GM18502 (cell line): ENCODE results near the gene METRNL.
"Not testable (repeated sequence)": the region's sequence is repeated elsewhere in the genome, so short reads cannot be mapped to it uniquely, and the experiment has no call there.

ENCODE experiments used
- ATAC-seq: cut with Tn5 transposase; IDR thresholded peaks from one replicate; pipeline ENCODE4 v1.9.1; 2021; ENCODE audit warnings: mild to moderate bottlenecking; ENCODE audit not compliant: unreplicated experiment, poor library complexity

Gene METRNL

GRCh38 chr17:83065660-83066542 is 13.5 kb upstream of the METRNL start:
- no peak for ATAC-seq

GRCh38 chr17:83066543-83066890 is 12.9 kb upstream of the METRNL start:
- not testable (repeated sequence) for ATAC-seq

GRCh38 chr17:83067071-83067717 is 12.2 kb upstream of the METRNL start:
- no peak for ATAC-seq

GRCh38 chr17:83067718-83068261 is 11.6 kb upstream of the METRNL start:
- no peak for ATAC-seq

- no peak for ATAC-seq
Measured at GRCh38 chr17:83068641-83069570, 10.5 kb upstream of the METRNL start.

GRCh38 chr17:83069571-83069906 is 9.9 kb upstream of the METRNL start:
- no peak for ATAC-seq

GRCh38 chr17:83069931-83070742 is 9.3 kb upstream of the METRNL start:
- ATAC-seq = no peak

GRCh38 chr17:83070800-83071341 is 8.5 kb upstream of the METRNL start:
- ATAC-seq = no peak

GRCh38 chr17:83071365-83071764 is 8.0 kb upstream of the METRNL start:
- no peak for ATAC-seq

GRCh38 chr17:83071966-83072562 is 7.3 kb upstream of the METRNL start:
- ATAC-seq = no peak

- no peak for ATAC-seq
Measured at GRCh38 chr17:83072600-83073358, 6.6 kb upstream of the METRNL start.

GRCh38 chr17:83073389-83074063 is 5.9 kb upstream of the METRNL start:
- no peak for ATAC-seq

GRCh38 chr17:83074486-83075223 is 4.8 kb upstream of the METRNL start:
- ATAC-seq = no peak

GRCh38 chr17:83075270-83075880 is 4.0 kb upstream of the METRNL start:
- no peak for ATAC-seq

- no peak for ATAC-seq
Measured at GRCh38 chr17:83076938-83077337, 2.5 kb upstream of the METRNL start.

GRCh38 chr17:83077411-83077810 is 2.0 kb upstream of the METRNL start:
- no peak for ATAC-seq

- no peak for ATAC-seq
Measured at GRCh38 chr17:83077939-83078338, 1.5 kb upstream of the METRNL start.
